ENCODE results near the gene TRAK1.

The TRAK1 gene

DNA sequence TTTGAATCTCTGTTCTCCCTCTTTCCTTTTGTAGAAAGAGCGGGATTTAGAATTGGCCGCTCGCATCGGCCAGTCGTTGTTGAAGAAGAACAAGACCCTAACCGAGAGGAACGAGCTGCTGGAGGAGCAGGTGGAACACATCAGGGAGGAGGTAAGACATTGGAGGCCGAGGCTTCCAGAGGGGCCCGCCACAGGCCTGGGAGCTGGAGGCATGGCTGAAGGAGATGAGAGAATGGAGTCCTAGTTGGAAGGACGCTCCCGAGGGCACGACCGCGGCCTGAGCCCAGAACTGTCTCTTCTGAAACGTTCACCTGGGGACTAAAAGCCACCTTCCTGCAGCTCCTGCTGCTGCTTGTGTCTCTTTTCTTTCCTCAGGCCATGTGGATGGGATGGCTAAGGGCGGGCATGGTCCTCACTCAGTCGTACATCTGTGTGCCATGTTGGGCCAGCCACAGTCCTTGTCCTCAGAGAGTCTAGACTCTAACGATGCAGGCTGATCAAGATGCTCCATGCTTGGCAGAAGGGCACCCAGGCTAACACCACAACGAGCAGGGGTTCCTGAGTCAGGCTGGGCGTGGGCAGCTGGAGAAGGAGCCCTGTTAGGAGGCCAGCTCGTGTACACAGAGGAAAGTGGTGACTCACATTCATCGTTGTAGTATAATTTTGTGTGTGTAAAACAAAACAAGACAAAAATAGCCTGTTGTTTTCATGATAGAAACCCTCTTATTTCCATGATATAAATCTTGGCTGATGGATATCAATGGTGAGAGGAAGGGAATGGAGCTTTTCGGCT, 93.7 kb downstream of the TRAK1 start:
- no peak overlapping the region for H3K4me3 ChIP-seq (replicated peaks; ENCODE audit: low read depth, low read length)
- TF ChIP-seq, protein P1, sequence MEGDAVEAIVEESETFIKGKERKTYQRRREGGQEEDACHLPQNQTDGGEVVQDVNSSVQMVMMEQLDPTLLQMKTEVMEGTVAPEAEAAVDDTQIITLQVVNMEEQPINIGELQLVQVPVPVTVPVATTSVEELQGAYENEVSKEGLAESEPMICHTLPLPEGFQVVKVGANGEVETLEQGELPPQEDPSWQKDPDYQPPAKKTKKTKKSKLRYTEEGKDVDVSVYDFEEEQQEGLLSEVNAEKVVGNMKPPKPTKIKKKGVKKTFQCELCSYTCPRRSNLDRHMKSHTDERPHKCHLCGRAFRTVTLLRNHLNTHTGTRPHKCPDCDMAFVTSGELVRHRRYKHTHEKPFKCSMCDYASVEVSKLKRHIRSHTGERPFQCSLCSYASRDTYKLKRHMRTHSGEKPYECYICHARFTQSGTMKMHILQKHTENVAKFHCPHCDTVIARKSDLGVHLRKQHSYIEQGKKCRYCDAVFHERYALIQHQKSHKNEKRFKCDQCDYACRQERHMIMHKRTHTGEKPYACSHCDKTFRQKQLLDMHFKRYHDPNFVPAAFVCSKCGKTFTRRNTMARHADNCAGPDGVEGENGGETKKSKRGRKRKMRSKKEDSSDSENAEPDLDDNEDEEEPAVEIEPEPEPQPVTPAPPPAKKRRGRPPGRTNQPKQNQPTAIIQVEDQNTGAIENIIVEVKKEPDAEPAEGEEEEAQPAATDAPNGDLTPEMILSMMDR (IDR thresholded peaks at IDR 0.05; ENCODE audit: low read length, missing control alignments): no peak
- DNase-seq (ENCODE audit: low read depth): peak; percentile 68

DNA sequence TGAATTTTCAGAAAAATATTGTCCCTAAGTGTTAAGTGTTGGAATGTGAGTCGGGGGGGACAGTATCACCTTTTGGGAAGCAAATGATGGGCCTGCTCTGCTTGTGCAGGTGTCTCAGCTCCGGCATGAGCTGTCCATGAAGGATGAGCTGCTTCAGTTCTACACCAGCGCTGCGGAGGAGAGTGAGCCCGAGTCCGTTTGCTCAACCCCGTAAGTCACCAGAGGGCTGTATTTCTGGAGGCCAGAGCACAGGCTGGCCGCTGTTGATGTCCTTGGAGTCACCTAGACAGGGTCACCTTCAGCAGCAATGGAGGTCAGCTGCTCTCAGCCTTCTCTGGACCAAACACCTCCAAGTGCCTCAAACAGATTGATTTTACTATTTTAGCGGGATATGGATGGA, 96.8 kb downstream of the TRAK1 start:
- TF ChIP-seq, protein P1 (IDR thresholded peaks at IDR 0.05; ENCODE audit: low read length, missing control alignments): no peak
- no peak for DNase-seq (ENCODE audit: low read depth)
- H3K4me3 ChIP-seq (replicated peaks; ENCODE audit: low read depth, low read length): no peak overlapping the region

DNA sequence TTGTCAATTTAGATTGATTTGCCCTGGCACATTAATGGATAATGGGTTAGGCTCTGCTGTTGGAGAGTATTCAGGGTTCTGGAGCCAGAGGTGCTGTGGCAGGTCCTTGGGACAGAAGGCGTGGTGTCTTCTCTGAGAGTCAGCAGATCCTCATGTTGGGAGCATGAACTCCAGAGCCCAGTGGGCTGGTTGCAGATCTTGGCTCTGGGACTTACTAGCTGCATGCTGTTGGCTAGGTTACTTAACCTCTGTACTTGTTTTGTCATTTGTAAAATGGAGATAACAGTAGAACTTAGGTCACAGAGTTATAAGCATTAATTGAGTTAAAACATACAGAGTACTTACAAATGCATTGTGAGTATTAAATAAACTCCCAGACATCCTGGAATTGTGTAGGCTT, 97.2 kb downstream of the TRAK1 start:
- no peak for DNase-seq (ENCODE audit: low read depth)
- H3K4me3 ChIP-seq (replicated peaks; ENCODE audit: low read depth, low read length): no peak overlapping the region
- TF ChIP-seq, protein P1 (IDR thresholded peaks at IDR 0.05; ENCODE audit: low read length, missing control alignments): no peak

DNA sequence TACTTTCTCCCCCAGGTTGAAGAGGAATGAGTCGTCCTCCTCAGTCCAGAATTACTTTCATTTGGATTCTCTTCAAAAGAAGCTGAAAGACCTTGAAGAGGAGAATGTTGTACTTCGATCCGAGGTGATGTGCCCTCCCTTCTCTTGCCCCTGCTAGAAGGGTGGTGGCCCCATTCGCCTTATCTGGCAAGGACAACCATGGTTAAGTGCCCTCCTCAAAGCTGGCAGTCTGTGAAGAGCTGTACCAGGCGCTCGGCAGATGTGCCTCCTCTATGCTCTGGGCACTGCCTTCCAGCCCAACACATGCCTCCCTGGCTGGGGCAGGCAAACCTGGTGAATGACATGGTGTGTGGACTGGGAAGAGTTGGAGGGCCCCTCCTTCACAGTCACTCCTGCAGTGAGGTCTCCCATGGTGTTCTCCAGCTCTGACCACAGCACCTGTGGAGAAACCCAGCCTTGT, 97.9 kb downstream of the TRAK1 start:
- TF ChIP-seq, protein P1 (IDR thresholded peaks at IDR 0.05; ENCODE audit: low read length, missing control alignments): no peak
- DNase-seq (ENCODE audit: low read depth): no peak
- H3K4me3 ChIP-seq (replicated peaks; ENCODE audit: low read depth, low read length): no peak overlapping the region

DNA sequence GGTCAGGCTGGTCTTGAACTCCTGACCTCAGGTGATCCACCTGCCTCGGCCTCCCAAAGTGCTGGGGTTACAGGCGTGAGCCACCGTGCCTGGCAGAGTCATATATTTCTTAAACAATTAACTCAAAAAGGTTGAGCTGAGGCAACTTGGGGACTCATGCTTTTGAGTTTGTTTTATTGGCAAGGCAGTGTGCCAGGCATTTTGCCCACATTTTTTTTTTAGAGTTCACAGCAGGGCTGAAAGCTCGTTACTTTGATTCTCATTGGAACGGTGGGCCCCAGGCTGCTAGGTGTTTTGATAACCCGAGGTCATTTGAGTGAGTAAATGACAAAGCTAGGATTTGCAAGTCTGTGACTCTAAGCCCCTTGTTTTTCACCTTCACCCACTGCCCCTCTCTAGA, 98.6 kb downstream of the TRAK1 start:
- H3K4me3 ChIP-seq (replicated peaks; ENCODE audit: low read depth, low read length): no peak overlapping the region
- no peak for DNase-seq (ENCODE audit: low read depth)
- TF ChIP-seq, protein P1 (IDR thresholded peaks at IDR 0.05; ENCODE audit: low read length, missing control alignments): no peak

DNA sequence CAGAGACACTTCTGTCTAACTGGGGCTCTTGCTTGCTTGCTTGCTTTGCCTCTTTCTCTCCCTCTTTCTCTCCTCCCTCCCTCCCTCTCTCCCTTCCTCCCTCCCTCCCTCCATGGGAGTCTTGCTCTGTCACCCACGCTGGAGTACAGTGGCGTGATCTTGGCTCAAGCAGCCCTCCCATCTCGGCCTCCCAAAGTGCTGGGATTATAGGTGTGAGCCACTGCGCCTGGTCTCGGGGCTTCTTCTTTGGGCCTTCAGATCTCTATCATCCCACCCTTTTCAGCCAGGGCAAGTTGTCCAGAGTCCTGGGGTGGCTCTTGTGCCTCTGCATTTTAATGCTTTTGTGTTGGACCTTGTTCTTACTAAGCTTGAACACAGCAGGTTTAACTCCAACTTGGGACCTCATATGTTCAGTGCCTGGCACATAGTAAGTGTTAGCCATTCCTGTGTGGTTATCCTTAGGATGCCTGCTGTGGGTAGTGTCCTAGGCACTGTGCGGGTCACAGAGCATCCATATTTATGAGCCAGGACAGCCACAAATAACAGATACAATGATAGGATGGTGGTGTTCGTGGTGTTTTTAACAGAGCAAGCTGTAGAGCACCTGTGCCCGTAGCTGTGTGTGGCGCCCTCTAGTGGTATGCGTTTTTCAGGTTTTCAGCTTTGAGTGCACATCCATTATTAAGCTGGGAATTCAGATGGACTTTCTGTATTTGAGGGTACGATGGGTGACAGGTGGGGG, 99.7 kb downstream of the TRAK1 start:
- DNase-seq (ENCODE audit: low read depth): peak; percentile 77
- TF ChIP-seq, protein P1 (IDR thresholded peaks at IDR 0.05; ENCODE audit: low read length, missing control alignments): peak; percentile 92

More for the DNA sequence above, 99.7 kb downstream of the TRAK1 start:
- H3K4me3 ChIP-seq (replicated peaks; ENCODE audit: low read depth, low read length): no peak overlapping the region

Measured in fibroblast of pulmonary artery (primary cell).